ENCODE data around the gene SH3PXD2A. TPM values are rescaled to one million over a fixed set of nuclear protein-coding genes. Genes with fewer than 3 reads are reported as not detected.

The SH3PXD2A gene
- total RNA-seq, 1 donor from 2014 or later, result 56.2 TPM

DNA sequence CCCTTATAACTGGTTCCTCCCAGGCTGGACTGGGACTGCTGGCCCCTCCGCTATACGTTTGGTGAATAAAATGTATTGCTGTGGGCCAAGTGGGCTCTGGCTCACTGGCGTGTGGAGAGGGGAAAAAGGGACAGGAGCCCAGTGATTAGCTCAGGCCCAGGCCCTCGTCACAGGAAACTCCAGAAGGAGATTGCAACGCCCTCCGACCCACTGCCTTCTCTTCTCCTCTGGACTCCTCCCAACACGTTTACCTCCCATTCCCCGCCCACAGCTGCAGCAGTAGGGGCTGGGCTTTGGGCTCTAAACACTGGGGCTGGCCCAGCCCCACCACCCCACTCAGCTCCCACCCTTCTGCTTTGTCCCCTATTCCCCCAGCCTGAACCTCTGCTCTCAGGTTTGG lies 188.0 kb downstream of the SH3PXD2A start:
- intact Hi-C loops (cut with DNase I), result no loop called here
- H3K36me3 ChIP-seq, result no peaks in the 10 kb centered on the region
- no peaks in the 10 kb centered on the region for H3K27me3 ChIP-seq
- H3K4me3 ChIP-seq, result no peak overlapping the region
- TF ChIP-seq POLR2AphosphoS5 (IDR thresholded peaks at IDR 0.05; ENCODE audit: insufficient read depth in 1 of 2, low read depth in 1 of 2), result peak in 1 of 2 donors; percentile 38
- TF ChIP-seq, protein P1, sequence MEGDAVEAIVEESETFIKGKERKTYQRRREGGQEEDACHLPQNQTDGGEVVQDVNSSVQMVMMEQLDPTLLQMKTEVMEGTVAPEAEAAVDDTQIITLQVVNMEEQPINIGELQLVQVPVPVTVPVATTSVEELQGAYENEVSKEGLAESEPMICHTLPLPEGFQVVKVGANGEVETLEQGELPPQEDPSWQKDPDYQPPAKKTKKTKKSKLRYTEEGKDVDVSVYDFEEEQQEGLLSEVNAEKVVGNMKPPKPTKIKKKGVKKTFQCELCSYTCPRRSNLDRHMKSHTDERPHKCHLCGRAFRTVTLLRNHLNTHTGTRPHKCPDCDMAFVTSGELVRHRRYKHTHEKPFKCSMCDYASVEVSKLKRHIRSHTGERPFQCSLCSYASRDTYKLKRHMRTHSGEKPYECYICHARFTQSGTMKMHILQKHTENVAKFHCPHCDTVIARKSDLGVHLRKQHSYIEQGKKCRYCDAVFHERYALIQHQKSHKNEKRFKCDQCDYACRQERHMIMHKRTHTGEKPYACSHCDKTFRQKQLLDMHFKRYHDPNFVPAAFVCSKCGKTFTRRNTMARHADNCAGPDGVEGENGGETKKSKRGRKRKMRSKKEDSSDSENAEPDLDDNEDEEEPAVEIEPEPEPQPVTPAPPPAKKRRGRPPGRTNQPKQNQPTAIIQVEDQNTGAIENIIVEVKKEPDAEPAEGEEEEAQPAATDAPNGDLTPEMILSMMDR (IDR thresholded peaks at IDR 0.05), result no peak
- no peaks in the 10 kb centered on the region for H3K9me3 ChIP-seq
- H3K27ac ChIP-seq, result peak overlapping the region; percentile 94
- no peak for DNase-seq (ENCODE audit: extremely low spot score in 2 of 2)
- peaks cover 79% of the 10 kb centered on the region for H3K4me1 ChIP-seq

DNA sequence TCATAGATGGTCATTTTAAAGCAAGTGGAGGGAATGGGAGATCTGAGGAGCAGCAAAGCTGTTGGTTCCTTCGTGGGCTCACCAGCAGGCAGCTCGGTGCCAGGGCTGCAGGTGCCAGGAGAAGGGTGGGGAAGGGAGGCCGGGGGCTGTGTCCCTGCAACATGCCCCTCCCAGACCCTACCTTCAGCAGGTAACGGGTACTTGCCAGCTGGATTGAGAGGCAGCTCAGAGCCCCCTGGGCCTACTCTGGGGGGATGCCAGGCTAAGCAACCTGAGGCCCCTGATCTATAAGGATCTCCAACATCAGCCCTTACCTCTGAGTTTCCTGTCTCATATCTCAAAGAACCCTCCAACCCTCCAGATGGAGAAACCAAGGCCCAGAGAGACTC lies 188.6 kb downstream of the SH3PXD2A start:
- Histone ChIP-seq H3K4me1 (peaks cover 80% of the 10 kb centered on the region), H3K4me3 (no peak overlapping the region), H3K27me3 (no peaks in the 10 kb centered on the region), H3K27ac (peak overlapping the region; percentile 94), H3K9me3 (no peaks in the 10 kb centered on the region), H3K36me3 (no peaks in the 10 kb centered on the region)
- intact Hi-C loops (cut with DNase I), result no loop called here
- TF ChIP-seq POLR2A (IDR thresholded peaks at IDR 0.05), result no peak
- TF ChIP-seq POLR2AphosphoS5 (IDR thresholded peaks at IDR 0.05; ENCODE audit: insufficient read depth in 1 of 2, low read depth in 1 of 2), result no peak
- TF ChIP-seq, protein P1 (IDR thresholded peaks at IDR 0.05), result no peak
- DNase-seq (ENCODE audit: extremely low spot score in 2 of 2), result no peak

DNA sequence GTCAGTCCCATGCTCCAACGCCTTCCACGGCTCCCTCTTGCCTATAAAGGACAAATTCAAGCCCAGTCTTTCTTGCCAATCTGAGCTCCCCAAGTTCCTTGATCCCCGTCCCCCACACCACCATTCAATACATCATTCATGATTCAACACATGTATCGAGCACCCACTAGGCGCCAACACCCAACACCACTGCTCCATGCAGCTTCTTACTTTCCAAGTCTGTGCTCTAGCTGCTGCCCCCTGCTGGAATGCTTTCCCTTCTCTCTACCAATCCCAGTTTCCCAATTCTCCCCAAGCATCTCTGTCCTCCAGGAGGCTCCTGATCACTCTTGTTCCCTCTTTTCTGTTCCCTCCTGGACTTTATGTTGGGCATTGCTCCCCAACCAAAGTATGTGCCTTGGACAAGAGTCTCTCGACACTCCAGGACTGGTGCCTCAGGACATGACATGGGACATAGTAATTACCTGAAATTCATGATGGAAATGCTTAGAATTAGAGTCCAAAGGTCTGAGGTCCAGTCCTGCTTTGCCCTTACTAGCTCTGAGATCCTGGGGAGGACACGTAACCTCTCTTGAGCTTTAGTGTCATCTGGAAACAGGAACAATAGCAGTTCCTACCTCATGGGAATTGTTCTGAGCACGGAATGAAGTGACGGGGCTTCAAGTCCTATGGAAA lies 189.2 kb downstream of the SH3PXD2A start:
- intact Hi-C loops (cut with DNase I), result no loop called here
- Histone ChIP-seq H3K4me3 (no peak overlapping the region), H3K4me1 (peaks cover 78% of the 10 kb centered on the region)

DNA sequence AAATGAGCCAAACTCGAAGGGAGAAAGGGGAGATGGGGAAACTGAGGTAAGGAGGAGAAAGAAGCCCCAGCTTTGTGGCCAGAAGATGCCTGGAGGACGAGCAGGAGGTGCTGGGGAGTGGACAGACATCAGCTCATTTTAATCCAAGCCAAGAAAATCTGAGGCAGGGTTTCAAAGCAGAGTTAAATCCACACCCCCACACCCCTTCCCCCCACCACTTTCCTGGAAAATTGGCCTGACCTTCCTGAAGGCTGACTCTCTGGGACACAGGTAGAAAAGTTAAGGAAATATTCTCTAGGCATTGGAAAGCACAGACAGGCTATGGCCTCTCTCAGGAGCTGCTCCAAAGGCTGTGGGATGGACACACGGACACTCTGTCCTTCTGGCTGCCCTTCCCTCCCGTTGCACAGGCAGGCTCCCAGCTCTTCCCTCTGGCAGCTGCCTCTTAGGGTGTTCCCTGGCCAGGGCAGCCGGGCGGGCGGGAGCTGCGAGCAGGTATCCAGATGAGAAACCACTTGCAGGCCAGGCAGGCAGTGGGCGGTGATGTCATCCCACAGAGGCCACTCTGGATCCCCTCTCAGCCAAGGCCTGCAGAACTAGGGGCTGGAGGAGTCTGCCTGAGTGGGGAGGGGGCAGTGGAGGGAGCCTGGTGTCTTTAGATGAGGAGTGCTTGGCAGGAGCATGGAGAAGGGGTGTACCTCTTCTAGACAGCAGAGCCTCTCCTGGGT lies 190.1 kb downstream of the SH3PXD2A start:
- H3K27ac ChIP-seq, result peak overlapping the region; percentile 94
- TF ChIP-seq, protein P1 (IDR thresholded peaks at IDR 0.05), result no peak
- TF ChIP-seq POLR2AphosphoS5 (IDR thresholded peaks at IDR 0.05; ENCODE audit: insufficient read depth in 1 of 2, low read depth in 1 of 2) (no peak), POLR2A (IDR thresholded peaks at IDR 0.05) (no peak)
- no peaks in the 10 kb centered on the region for H3K27me3 ChIP-seq
- H3K4me1 ChIP-seq, result peaks cover 87% of the 10 kb centered on the region
- no peak overlapping the region for H3K4me3 ChIP-seq
- intact Hi-C loops (cut with DNase I), result no loop called here
- H3K9me3 ChIP-seq, result no peaks in the 10 kb centered on the region
- no peak for DNase-seq (ENCODE audit: extremely low spot score in 2 of 2)
- H3K36me3 ChIP-seq, result no peaks in the 10 kb centered on the region

More for the DNA sequence above, 189.2 kb downstream of the SH3PXD2A start:
- peak overlapping the region; percentile 94 for H3K27ac ChIP-seq
- no peaks in the 10 kb centered on the region for H3K36me3 ChIP-seq
- no peak for TF ChIP-seq POLR2A (IDR thresholded peaks at IDR 0.05)
- TF ChIP-seq, protein P1 (IDR thresholded peaks at IDR 0.05), result no peak
- TF ChIP-seq POLR2AphosphoS5 (IDR thresholded peaks at IDR 0.05; ENCODE audit: insufficient read depth in 1 of 2, low read depth in 1 of 2), result no peak
- no peak for DNase-seq (ENCODE audit: extremely low spot score in 2 of 2)
- H3K9me3 ChIP-seq, result no peaks in the 10 kb centered on the region
- H3K27me3 ChIP-seq, result no peaks in the 10 kb centered on the region

DNA sequence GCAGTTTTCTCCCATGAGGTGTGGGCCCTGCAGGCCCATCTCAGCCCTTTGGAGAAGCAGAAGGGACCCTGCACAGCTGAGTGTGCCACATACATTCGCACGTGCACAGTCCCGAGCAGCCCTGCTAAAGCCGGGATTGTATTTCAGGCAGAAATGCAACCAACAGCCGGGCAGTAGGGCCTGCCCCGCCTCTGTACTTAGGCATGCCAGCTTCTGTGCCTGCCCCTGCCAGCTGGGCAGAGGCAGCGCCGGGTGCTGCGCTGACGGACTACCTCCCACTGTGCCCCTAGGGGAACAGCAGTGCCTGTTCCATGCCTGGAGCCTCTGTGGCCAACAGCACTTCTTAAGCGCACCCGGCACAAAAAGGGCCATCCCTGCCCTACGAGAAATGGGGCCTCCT lies 191.6 kb downstream of the SH3PXD2A start:
- Histone ChIP-seq H3K4me3 (no peak overlapping the region), H3K27me3 (no peaks in the 10 kb centered on the region), H3K27ac (peak overlapping the region; percentile 94), H3K4me1 (peaks cover 88% of the 10 kb centered on the region), H3K36me3 (peaks cover 0 to 3% of the 10 kb centered on the region in 2 donors), H3K9me3 (no peaks in the 10 kb centered on the region)
- TF ChIP-seq POLR2AphosphoS5 (IDR thresholded peaks at IDR 0.05; ENCODE audit: insufficient read depth in 1 of 2, low read depth in 1 of 2), result peak in 1 of 2 donors; percentile 20
- TF ChIP-seq POLR2A (IDR thresholded peaks at IDR 0.05), result no peak
- intact Hi-C loops (cut with DNase I), result no loop called here
- DNase-seq (ENCODE audit: extremely low spot score in 2 of 2), result no peak
